Measurements from ENCODE around the gene FGF22.

The FGF22 gene

DNA sequence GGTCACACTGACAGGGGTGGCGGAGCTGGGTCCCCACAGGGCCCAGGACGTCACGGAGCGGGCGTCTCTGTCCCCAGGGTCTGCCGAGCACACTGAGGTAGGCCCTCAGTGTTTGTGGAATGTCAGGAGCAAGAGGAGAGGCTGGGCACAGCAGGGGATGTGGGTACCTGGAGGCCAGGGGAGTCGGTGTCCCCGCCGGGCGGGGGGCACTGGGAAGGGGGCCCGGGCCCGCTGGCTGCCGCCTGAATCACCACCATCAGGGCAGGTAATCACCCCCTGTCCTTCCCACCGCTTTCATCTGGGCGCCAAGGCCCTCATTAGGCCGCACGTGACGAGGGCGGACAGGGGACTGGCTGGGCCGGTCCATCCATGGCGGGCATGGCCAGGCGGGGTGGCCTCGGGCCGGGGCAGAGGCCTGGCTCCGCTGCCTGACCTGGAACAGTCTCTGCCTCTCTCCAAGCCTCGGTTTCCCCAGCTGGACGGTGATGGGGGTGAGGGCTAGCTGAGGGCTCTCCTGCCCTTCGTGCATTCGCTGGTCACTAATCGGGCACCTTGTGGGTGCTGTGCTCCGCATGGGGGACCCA lies 1.0 kb downstream of the FGF22 start:
- no peak for DNase-seq (ENCODE audit: extremely low read depth in 1 of 2, low read depth in 1 of 2)

DNA sequence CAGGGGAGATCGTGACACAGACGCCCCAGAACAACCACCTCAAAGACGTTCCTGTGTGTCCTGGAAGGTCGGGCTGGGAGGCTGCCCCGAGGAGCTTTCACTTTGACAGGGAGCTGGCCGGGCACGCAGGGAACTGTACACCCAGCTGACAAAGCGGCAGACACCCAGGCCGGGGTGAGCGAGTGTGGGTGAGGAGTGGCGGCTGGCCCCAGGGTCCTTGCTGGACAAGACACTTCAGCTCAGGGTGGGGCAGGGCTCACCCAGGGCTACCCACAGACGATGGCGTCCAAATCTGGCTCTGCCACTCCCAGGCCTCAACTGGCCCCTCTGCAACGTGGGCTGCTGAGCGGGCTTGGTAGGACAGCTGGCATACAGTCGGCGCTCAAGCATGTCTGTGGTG lies 2.0 kb downstream of the FGF22 start:
- no peak for DNase-seq (ENCODE audit: extremely low read depth in 1 of 2, low read depth in 1 of 2)

DNA sequence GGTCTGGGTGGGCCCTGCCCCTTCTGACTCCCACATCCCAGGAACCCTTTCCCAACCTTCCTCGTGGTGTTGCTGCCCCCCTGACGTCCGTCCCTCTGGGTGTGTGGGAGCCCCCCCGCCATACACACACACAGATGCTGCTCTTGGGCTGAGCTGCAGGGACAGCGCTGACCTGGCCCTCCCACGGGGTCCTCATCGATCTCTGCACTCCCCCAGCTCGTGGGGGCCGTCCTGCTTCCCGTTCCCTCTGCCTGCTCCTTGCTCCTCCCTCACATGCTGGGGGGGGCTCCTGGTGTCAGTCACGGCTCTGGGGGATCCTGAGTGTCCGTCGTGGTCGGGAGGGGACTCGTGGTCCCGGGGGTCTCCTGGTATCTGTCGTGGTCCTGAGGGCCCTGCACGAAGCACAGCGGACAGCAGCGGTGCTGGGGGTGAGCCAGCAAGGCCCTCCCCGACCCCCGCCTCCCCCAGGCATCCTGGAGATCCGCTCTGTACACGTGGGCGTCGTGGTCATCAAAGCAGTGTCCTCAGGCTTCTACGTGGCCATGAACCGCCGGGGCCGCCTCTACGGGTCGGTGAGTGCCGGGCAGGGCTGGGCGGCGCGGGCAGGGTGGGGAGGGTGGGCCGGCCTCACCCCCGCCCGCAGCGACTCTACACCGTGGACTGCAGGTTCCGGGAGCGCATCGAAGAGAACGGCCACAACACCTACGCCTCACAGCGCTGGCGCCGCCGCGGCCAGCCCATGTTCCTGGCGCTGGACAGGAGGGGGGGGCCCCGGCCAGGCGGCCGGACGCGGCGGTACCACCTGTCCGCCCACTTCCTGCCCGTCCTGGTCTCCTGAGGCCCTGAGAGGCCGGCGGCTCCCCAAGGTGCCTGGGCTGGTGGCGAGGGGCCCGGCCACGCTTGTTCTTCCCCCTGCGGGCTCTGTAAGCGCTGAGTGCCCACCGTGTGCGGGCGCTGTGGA lies 3.4 kb downstream of the FGF22 start:
- DNase-seq (ENCODE audit: extremely low read depth in 1 of 2, low read depth in 1 of 2), result no peak

DNA sequence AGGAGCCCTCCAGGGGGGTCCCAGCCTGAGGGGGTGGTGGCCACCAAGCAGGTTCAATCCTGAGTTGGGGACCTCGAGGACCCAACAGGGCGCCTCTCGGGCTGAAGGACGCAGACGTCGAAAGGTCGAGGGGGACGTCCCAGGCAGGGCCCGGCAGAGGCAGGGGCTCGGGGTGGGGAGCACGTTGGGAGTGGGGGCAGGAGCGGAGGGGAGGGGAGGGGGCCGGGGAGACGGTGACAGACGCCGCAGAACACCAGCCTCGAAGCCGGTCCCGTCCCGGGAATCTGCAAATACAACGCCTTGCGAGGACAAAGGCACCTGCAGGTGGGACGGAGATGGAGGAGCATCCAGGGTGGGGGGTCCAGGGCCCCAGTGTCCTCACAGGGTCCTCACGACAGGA lies 4.1 kb downstream of the FGF22 start:
- DNase-seq (ENCODE audit: extremely low read depth in 1 of 2, low read depth in 1 of 2), result no peak

DNA sequence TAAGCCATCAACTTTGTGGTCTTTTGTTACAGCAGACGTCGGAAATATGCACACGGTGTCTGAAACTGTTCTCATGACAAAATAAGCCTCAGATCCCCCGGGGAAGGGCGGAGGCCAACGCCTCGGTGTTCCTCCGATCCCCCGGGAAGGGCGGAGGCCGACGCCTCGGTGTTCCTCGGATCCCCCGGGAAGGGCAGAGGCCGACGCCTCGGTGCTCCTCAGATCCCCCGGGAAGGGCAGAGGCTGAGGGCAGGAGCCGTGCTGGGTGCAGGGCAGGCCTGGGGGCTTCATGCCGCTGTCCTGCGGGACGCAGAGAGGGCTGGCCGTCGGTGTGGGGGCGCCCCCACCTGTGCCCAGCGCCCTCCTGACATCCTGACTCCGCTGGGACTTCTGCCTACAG lies 4.7 kb downstream of the FGF22 start:
- DNase-seq (ENCODE audit: extremely low read depth in 1 of 2, low read depth in 1 of 2), result no peak

DNA sequence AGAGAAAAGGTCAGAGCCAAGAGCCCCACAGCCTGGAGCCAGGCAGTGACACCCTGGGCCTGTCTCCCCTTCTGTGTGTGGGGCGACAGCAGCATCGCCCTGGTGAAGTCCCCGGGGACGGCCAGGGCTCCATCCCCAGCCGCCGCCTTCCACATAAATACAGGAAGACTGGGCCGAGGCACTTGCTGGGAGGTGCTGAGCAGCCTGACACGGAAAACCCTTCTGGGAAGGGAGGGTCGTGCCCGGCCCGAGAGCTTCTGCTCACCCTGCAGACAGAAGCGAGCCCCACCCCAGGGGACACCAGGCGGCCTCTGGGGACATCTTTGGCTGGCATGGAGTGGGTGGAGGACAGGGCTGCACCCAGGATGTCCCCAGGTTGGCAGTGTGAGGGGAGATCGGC lies 5.1 kb downstream of the FGF22 start:
- no peak for DNase-seq (ENCODE audit: extremely low read depth in 1 of 2, low read depth in 1 of 2)

DNA sequence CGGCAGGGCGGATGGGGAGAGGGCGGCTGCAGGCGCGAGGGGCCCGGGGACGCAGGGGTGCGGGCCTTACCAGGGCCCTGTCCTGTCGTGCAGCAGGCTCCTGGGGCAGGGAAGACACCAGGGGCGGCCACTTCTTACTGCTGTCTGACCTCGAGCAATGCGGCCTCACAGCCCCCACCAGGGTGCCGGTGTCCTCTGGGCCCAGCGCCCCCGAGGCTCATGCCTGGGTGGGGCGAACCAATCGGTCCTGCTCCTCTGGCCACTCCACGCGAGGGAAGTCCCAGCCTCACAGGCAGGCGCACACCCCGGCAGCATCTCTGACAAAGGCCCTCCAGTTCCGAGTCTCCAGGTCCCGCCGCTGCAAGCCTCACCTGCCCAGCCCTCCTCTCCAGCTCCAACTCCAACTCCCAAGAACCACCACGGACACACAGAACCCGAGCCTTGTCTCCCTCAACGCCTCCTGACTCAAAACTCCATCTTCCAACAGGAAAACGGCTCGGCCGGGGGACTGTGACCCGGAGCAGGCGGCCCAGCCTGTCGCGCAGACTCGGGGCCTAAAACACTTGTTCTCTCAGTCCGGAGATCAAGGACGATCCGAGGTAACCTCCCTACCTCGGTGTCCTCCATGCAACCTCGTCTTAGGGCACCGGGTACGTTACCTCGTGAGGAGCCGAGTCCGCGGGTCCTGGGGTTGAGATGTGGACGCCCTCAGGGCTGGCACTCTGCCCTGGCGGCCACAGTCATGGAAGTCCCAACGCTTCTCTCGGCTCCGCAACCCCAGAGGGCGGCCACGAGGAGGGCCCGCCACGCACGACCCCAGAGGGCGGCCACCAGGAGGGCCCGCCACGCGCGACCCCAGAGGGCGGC lies 6.5 kb downstream of the FGF22 start:
- no peak for DNase-seq (ENCODE audit: extremely low read depth in 1 of 2, low read depth in 1 of 2)

DNA sequence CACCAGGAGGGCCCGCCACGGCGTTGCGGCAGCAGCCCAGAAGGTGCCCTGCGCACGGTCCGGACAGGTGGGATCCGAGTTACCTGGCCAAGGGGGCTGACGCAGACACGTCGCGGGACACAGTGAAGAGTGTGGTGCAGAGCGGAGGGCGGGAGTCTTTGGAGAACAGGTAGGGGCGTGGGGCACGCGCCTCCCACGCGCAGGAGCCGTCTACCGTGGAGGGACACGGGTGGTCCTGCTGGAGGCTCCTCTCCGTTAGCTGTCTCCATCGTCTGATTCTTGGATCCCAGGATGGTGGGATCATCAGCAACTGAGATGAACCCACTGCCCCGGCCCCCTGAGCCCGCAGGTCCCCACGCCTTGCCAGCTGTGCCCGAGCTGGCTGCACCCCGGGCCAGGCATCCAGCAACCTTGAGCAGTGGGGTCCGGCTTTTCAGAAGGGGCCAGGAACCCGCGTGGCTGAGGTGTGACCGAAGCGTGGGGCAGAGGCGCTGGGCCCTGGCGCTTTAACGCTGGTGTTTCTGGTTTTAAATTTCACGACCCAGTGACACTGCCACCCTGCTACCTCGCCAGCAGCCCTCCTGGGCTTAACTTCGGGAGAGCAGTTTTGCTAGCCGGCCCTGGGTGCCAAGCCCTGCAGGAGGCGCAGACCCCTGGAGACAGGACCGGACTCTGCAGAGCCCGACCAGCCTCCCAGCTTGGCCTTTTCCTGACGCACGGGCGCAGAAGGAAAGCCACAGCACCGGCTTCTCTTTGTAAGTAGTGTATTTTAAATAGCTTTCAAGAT lies 7.3 kb downstream of the FGF22 start:
- DNase-seq (ENCODE audit: extremely low read depth in 1 of 2, low read depth in 1 of 2), result no peak

DNA sequence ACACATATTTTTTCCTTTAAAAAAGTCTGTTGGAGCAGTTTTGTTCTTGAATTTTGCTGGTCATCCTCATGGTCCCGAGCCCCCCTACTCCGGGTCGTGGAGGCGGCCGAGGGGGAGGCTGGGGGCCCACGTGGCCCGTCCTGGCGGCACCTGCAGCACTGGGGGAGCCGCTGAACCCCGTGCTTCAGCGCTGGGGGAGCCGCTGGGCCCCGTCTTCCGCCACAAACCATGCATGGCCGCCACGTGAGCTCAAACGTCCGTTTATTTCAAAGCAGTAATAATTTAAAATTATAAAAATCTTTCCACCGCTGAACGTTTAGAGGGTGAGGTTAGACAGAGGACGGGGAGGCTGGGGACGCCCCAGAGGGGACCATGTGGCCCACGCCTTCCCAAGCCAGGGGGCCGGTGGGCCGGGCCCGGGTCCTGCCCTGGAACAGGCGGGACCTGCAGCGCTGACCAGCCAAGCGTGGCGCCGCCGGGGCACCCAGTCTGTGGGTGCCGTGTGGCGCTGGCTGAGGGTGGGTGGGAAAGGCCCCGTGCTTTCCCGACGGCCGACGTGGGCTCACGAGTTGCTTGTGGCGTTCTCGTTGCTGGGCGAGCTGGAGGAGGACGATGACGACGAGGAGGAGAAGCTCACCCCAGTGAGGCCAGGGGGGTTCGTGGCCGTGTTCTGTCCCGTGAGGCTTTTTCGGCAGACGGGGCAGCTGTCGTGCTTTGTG lies 8.0 kb downstream of the FGF22 start:
- DNase-seq (ENCODE audit: extremely low read depth in 1 of 2, low read depth in 1 of 2), result no peak

DNA sequence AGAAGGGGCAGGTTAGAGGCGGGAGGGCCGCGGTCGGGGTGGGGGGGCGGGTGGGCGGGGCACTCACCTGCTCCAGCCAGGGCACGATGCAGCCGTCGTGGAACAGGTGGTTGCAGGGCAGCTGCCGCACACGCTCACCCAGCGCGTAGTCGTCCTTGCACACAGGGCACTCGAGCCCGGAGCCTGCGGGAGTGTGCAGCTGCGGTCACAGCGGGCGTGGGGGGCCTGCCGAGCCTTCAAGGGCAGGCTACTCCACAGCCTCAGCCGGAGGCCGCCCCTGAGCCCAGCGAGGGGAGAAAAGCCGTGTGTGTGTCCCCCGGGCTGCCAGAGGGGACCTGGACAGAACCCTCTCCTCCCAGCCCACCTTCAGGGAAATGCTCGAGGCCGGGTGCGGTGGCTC lies 8.6 kb downstream of the FGF22 start:
- no peak for DNase-seq (ENCODE audit: extremely low read depth in 1 of 2, low read depth in 1 of 2)

DNA sequence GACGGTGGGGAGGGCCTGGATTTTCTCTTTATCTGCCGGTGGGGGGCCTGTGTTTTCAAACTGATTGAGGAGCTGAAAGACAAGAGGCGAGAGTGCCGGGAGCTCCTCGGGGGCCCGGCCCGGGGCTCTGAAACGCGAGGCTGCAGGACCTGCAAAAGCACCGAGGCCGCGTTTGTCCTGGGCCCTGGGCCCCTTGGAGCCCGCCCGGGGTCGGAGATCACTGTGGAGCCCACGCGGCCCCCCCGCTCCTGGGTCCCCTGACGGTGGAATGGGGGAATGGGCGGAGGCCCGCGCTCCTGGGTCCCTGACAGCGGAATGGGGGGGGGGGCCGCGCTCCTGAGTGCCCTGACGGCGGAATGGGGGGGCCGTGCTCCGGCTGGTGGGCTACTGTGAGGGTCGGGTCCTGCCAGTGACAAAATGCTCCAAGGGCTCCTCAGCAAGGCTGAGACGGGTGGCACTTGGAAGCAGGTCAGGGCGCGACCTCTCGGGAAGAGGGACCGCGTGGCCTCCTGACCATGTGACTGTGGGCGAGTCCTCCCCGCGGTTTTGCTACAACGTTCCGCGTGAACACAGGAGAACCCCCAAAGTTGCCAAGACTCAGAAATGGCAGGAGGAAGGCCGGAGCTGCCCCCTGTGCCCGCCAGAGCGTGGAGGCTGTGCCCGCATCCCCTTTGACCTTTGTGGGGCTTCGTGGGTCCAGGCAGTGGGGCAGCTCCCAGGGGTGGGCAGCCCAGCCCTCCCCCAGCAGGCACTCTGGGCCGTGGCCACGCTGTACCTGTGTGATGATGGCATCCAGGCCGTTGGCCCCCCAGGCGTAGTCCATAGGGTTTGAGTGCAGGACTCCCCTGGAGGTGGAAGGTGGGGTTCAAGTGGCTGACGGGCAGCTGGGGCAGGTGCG lies 9.5 kb downstream of the FGF22 start:
- DNase-seq (ENCODE audit: extremely low read depth in 1 of 2, low read depth in 1 of 2), result no peak

DNA sequence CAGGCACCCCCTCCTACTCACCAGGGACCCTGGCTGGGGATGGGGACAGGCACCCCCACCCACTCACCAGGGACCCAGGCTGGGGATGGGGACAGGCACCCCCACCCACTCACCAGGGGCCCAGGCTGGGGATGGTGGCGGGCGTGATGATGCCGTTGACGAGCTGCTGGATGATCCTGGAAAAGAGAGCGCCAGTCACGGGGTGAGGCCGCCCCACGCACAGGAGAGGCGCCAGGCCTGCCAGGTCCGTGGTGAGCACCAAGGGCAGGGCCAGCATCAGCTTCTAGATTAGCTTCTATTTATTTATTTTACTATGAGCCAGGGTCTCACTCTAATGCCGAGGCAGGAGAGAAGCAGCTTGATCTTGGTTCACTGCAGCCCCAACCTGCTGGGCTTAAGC lies 10.4 kb downstream of the FGF22 start:
- DNase-seq (ENCODE audit: extremely low read depth in 1 of 2, low read depth in 1 of 2), result no peak

DNA sequence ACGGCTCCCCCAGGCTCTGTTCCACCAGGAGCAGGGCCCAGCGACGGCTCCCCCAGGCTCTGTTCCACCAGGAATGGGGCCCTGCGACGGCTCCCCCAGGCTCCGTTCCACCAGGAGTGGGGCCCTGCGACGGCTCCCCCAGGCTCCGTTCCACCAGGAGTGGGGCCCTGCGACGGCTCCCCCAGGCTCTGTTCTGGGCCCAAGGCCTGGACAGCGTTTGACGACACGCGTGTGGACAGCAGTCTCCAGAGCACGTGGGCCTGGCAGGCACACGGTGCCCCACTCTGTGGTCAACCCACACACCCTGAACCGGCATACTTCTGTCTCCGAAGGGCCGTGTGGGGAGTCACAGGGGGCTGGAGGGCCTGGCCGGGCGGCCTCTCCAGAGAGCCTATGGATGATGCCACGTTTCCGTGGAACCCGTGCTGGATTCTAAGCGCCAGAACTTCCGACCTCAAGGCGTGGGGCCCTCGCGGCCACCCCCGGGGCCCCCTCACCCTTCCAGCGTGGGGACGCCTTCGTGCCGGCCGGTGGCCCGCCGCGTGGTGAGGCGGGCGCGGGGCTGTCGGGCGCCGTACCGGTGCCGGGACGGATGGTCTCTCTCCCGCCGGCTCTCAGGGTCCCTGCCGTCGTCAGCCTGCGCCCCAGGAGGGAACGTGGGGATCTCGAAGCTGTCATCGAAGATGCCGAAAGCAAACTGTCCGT lies 11.6 kb downstream of the FGF22 start:
- no peak for DNase-seq (ENCODE audit: extremely low read depth in 1 of 2, low read depth in 1 of 2)

DNA sequence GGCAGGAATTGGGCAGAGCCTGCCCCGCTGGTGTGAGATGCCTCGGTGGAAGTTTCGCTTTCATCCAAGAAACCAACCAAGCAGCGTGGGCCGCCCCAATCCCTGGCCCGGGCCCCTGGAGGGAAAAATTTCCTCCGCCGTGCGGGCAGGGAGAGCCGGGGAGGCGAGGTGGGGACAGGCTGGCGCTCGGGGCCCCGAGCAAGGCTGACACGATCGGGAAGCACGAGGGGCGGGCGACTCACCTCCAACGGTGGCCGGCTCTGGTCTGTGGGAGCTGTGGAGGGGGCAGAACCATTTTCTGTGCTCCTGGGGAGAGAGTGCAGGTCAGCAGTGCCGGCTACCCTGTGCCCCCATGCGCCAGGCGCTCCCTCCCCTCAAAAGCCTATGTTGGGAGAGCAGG lies 12.3 kb downstream of the FGF22 start:
- no peak for DNase-seq (ENCODE audit: extremely low read depth in 1 of 2, low read depth in 1 of 2)

DNA sequence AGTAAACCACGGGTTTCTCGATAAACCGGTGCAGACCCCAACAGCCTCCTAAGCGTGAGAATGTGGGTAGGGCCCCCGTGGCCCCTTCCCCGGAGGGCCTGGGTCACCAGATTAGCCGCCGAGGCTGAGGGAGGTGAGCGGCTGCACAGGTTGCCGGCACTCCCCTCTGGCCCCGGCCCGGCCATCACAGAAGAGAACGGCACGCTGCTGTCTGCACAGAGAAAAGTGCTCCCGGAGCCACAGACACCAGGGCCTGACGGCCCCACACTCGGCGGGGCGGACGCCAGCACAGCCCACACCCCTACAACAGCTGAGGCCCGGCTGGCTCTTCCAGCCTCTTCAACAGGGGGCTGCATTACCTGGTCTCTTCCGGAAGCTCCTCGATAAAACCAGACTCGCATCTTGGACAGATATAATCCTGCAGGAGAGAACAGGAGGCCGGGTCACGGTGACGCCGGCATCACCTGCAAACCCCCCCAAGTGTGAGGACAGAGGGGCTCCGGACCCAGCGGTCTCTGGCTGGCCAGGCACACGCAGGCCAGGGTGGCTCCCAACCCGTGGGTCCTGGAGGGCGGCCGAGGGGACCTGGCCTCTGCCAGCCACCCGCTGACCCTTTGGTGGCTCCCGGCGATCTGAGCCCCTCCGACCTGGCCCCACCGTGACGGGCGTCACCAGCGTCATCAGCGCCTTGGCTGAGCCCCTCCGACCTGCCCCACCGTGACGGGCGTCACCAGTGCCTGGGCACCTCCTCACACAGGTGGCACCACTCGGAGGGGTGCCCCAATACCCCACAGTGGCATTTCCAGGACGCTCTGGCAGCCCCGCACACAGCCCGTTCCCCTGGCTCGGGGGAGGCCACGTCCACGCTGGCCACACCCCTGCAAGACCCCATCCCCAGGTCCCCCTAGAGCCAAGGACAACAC lies 13.0 kb downstream of the FGF22 start:
- DNase-seq (ENCODE audit: extremely low read depth in 1 of 2, low read depth in 1 of 2), result no peak

DNA sequence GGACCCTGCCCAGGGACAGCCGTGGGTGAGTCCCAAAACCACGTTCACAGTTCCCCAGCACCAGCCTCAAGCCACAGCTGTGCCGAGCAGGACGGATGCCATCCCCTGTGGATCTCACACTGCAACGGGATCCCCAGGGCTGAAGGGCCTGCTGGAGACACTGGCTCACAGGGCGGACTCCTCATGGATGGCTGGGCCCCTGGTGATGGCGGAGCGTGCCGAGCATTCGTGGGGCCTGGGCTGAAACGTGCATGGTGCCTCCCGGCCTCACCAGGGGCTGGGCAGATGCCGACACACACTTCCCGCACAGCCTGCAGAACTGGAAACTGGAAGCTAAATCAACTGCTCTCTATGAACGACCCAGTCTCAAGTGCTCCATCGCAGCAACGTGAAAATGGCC lies 13.7 kb downstream of the FGF22 start:
- DNase-seq (ENCODE audit: extremely low read depth in 1 of 2, low read depth in 1 of 2), result no peak

DNA sequence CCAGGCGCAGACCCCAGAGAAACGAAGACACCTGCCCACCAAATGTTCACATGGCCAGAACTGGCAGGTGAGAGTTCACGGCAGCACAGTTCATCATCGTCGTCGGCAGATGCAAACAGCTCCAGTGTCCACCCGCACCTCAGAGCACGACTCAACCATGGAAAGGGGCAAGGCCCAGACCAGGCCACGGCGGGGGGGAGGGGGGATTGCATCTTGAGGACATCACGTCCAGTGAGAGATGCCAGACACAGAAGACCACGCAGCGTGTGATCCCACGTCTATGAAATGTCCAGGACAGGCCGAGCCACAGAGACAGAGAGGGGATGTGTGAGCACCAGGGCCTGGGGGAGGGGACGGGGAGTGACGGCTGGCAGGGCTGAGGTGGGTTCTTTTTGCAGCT lies 16.0 kb downstream of the FGF22 start:
- DNase-seq (ENCODE audit: extremely low read depth in 1 of 2, low read depth in 1 of 2), result no peak

Data from stimulated activated CD8-positive, alpha-beta memory T cell treated with anti-CD3 and anti-CD28 coated beads, Interleukin-7, amount 100 ng/mL, for 48 hours (primary cell).